ENCODE data around the gene ARSI. TPM values are rescaled to one million over a fixed set of nuclear protein-coding genes. Genes with fewer than 3 reads are reported as not detected.

Gene ARSI
- total and polyA plus RNA-seq, 2 of the 13 experiments (the other 11 are each of a cell fraction or from before 2014, with no cell fraction given) = 4.2 to 33.9 TPM

GRCh38 chr5:150327139-150327538, 24.4 kb upstream of the ARSI start (continued):
- TF ChIP-seq, protein P1, sequence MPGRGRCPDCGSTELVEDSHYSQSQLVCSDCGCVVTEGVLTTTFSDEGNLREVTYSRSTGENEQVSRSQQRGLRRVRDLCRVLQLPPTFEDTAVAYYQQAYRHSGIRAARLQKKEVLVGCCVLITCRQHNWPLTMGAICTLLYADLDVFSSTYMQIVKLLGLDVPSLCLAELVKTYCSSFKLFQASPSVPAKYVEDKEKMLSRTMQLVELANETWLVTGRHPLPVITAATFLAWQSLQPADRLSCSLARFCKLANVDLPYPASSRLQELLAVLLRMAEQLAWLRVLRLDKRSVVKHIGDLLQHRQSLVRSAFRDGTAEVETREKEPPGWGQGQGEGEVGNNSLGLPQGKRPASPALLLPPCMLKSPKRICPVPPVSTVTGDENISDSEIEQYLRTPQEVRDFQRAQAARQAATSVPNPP (CRISPR knock-in tag; IDR thresholded peaks at IDR 0.05) = no peak
- no peak for TF ChIP-seq BRD4 (CRISPR knock-in tag; IDR thresholded peaks at IDR 0.05)
- TF ChIP-seq CENPBD1 (CRISPR knock-in tag; IDR thresholded peaks at IDR 0.05; ENCODE audit: borderline replicate concordance, low read depth) = no peak
- TF ChIP-seq SMAD3 (CRISPR knock-in tag; IDR thresholded peaks at IDR 0.05) = no peak
- TF ChIP-seq ATF6 (CRISPR knock-in tag; conservative IDR thresholded peaks at IDR 0.05) = no peak
- no peak for TF ChIP-seq GABPB1 (CRISPR knock-in tag; IDR thresholded peaks at IDR 0.05)
- no peak for TF ChIP-seq ZNF781 (CRISPR knock-in tag; IDR thresholded peaks at IDR 0.05; ENCODE audit: borderline replicate concordance, not compliant biosample characterization)
- TF ChIP-seq HOXD1 (CRISPR knock-in tag; IDR thresholded peaks at IDR 0.05) = no peak
- no peak for TF ChIP-seq ZNF501 (CRISPR knock-in tag; IDR thresholded peaks at IDR 0.05)
- no peak for TF ChIP-seq MBD4 (IDR thresholded peaks at IDR 0.05; ENCODE audit: borderline replicate concordance, low read length)

DNA sequence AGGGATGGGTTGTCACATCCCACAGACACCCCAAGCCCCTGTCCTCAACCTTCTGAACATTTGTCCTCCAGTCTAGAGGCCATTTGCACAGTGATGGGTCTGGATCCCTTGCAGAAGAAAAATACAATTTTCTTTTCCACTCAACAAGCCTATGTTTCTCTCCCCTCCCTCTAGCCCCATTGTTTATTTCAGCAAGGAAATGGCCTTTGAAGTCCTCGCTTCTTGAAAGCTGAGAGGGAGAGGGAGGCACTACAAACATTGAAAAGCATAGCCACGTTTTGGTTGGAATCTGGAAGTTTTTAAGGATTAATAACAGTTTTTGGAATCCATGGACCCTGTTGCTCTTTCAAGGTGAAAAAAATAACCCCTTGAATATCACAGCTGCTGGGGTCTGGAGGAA, 24.0 kb upstream of the ARSI start:
- peak; percentile 25 for DNase-seq (ENCODE audit: low spot score)
- ATAC-seq = no peak
- Histone ChIP-seq H3K9ac (ENCODE audit: insufficient read depth, low read depth, low read length) (no peak overlapping the region), H2AFZ (ENCODE audit: low read length) (no peak overlapping the region), H3K4me1 (ENCODE audit: insufficient read depth, low read length) (peaks cover 44% of the 10 kb centered on the region), H3K4me2 (ENCODE audit: low read depth, low read length) (peak overlapping the region; percentile 6; the same call in 1 of the 2 replicates), H4K20me1 (ENCODE audit: insufficient read depth, low read length) (no peaks in the 10 kb centered on the region), H3K79me2 (ENCODE audit: insufficient read depth, low read length) (no peaks in the 10 kb centered on the region), H3K9me3 (ENCODE audit: low read length) (no peaks in the 10 kb centered on the region), H3K36me3 (replicated peaks in 1 of 2; ENCODE audit: control insufficient read depth in 1 of 2, insufficient read depth in 2 of 2, low read length in 2 of 2) (no peaks in the 10 kb centered on the region; a peak in 1 of 5 replicates), H3K27ac (ENCODE audit: extremely low read length, insufficient read depth, low read length) (no peak overlapping the region), H3K27me3 (ENCODE audit: control insufficient read depth in 1 of 2, insufficient read depth in 2 of 2, low read length in 2 of 2) (peaks cover 4 to 8% of the 10 kb centered on the region in 2 experiments; a peak in 2 of 5 replicates), H3K4me3 (replicated peaks in 1 of 3; ENCODE audit: insufficient read depth in 1 of 3, low read depth in 2 of 3, low read length in 3 of 3) (no peak overlapping the region)
- no TSS peak for BruUV-seq (replicated peaks)
- TF ChIP-seq KLF12 (CRISPR knock-in tag; IDR thresholded peaks at IDR 0.05; ENCODE audit: borderline replicate concordance) (no peak), MTERF4 (CRISPR knock-in tag; IDR thresholded peaks at IDR 0.05) (no peak), PITX1 (CRISPR knock-in tag; IDR thresholded peaks at IDR 0.05) (no peak), SOX13 (IDR thresholded peaks at IDR 0.05) (no peak), SOX13 (CRISPR knock-in tag; conservative IDR thresholded peaks at IDR 0.05 in 1 of 2, IDR thresholded peaks at IDR 0.05 in 1 of 2) (0 out of 4 replicates have a peak, but pooled peaks of 1 of the 2 experiments have one; percentile 19), NONO (IDR thresholded peaks at IDR 0.05) (no peak), NONO (CRISPR knock-in tag; conservative IDR thresholded peaks at IDR 0.05) (no peak), TCF7 (IDR thresholded peaks at IDR 0.05; ENCODE audit: low read depth) (peak; percentile 23; the same call in 1 of the 2 replicates)
- in situ Hi-C loops (cut with HindIII; ENCODE audit: extremely low pct_ligation_motif_present, low pct_unique_long_range_greater_than_20kb) (no loop called here), intact Hi-C loops (cut with micrococcal nuclease; ENCODE audit: unreplicated experiment) (no loop called here)
- CTCF ChIA-PET (ENCODE audit: low intra/inter-chr PET ratio, low total read pairs) = no interaction called here
- no peak for FAIRE-seq
- POLR2A ChIA-PET = no interaction called here
- 0% methylated on average over 2 of the region's 2 CpGs for WGBS (ENCODE audit: low lambda C conversion rate)
